HuH-7 (cell line): ENCODE data around the gene COX4I1.

ENCODE experiments used
- DNase-seq: peaks from one replicate; pipeline ENCODE4 v3.0.0; 2011; ENCODE audit warnings: low spot score

Gene COX4I1

DNA sequence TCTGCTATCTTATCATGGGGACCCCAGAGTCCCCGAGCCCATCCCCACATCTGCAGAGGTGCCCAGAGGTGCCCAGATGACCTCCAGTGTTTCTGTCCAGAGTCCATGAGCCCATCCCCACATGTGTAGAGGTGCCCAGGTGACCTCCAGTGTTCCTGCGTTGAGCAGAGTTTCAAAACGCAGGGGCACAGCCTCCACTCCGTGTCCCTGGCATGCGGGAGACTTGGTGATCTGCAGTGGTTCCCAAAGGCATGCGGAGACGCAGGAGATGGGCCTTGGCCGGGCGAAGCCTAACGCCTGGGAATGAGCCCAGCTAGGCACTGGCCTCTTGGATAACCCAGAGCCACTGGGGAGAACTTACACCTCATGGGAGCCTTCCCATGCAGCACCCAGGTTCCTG is 41.3 kb downstream of the COX4I1 start:
- no peak for DNase-seq

DNA sequence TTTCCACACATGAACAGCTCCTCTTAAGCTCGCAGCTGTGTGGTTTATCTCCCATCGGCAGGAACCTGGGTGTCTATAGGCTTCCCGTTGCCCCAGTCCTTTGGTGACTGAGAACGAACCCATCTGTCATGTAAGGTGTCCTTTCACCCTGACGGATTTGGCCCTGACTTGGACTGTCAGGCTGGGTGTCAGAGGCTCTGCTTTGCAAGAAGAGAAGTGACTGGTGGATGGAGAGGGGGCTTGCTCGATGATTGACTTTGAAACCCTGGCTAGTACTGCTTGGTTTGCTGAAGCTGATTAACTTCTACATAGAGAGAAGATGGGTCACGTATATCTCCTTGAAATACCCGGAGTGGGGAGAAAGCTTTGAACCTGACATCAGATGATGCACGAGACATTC is 42.9 kb downstream of the COX4I1 start:
- no peak for DNase-seq

GRCh38 chr16:85842848-85843247 is 43.4 kb downstream of the COX4I1 start:
- no peak for DNase-seq

- no peak for DNase-seq
Observed at GRCh38 chr16:85843471-85844168, 44.1 kb downstream of the COX4I1 start.

DNA sequence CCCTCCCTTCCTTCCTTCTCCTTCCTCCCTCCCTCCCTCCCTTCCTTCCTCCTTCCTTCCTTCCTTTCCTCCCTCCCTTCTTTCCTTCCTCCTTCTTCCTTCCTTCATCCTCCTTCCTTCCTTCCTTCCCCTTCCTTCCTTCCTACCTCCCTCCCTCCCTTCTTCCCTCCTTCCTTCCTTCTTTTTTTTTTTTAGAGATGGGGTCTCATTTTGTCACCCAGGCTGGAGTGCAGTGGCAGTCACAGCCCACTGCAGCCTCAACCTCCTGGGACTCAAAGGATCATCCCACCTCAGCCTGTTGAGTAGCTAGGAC is 44.6 kb downstream of the COX4I1 start:
- no peak for DNase-seq

GRCh38 chr16:85844786-85845185 is 45.3 kb downstream of the COX4I1 start:
- no peak for DNase-seq

- no peak for DNase-seq
Observed at GRCh38 chr16:85845266-85845665, 45.8 kb downstream of the COX4I1 start.

DNA sequence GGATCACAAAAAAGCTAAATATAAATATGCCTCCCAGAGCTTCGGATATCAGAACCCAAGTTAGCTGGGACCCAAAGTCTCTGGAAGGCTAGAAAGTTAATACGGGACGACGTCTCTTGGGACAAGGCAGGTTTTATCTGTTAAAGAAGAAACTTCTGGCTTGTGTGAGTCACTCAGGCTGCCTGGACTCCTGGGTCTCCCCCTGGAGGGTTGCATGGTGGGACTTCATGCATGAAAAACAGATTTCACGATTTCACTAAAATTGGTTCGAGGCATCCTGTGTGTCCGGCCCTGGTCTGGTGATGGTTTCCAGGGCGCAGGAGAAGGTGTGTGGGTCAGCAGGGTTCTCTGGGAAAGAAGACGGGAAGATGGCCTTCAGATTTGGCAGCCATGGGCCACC is 47.0 kb downstream of the COX4I1 start:
- no peak for DNase-seq

GRCh38 chr16:85847036-85847435 is 47.5 kb downstream of the COX4I1 start:
- no peak for DNase-seq

GRCh38 chr16:85847681-85848601 is 48.4 kb downstream of the COX4I1 start:
- peak; percentile 78 for DNase-seq

GRCh38 chr16:85848986-85849385 is 49.5 kb downstream of the COX4I1 start:
- no peak for DNase-seq

GRCh38 chr16:85849388-85849787 is 49.9 kb downstream of the COX4I1 start:
- DNase-seq, result no peak

DNA sequence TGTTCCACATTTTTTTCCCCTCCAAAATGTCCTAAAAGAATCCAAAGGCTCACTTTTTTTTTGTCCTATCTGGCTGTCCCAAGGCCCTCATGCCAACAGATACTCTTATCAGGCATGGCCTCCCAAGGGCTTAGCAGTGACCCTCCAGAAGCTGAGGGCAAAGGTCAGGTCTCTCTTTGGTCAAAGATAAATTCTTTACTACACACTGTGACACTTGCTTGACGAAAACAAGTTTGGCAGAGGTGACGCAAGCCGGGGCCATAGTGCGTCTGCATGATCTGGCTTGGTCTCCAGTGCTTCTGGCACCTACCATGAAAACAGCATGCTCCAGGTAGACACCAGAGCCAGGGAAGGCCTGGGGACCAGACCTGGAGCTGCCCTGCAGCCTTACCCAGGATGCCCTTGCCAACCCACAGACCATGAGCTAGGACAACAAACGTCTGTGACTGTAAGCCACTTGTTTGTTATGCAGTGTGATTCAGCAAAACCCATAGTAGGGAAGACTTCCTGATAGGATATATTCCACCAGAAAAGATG is 50.9 kb downstream of the COX4I1 start:
- no peak for DNase-seq

- no peak for DNase-seq
Observed at GRCh38 chr16:85851034-85851785, 51.7 kb downstream of the COX4I1 start.

DNA sequence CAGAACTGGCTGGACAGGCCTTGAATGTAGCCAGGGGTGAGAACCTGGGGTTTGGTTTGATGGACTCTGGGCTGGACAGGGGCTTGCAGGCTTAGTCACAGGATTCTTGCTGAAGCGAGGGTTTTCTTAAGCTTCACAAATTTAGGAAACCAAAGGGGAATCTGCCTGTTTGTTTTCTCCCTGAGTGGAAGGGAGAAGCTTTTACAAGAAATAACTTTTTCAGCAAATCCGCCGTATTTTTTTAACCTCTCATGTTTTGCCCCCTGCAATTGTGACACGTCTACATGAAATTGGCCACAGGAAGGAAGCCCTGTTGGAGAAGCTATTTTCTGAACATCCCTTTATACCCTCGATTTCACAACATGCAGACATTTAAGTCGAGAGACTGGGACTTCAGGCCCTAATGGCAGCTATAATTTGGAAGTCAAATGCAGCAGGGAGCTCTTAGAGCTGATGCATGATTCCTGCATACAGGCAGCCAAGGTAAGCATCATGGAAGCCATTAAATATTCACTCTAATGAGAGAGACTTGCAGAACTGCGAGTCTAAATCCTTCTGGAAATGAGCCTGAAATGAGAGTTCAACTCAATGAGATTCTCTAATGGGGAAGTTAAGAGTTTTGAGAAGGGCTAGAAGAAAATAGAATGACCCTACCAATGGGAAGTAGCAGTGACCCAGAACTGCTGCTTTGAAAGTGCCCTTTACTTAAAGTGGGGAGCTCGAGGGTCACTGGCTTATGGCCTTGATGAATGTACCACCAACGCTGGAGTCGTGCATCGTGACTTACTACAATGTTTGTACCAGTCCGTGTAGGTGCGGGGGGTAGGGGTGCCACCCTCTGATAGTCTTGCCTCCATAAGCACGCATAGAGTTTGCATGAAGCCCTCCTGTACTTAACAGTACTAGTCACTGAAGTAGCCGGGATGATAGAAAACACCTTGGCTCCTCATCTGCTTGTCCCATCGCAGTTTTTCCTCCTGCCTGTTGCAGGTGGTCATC is 54.4 kb downstream of the COX4I1 start:
- DNase-seq, result no peak

- DNase-seq, result no peak
Observed at GRCh38 chr16:85854935-85855334, 55.4 kb downstream of the COX4I1 start.

GRCh38 chr16:85856079-85856478 is 56.6 kb downstream of the COX4I1 start:
- no peak for DNase-seq

DNA sequence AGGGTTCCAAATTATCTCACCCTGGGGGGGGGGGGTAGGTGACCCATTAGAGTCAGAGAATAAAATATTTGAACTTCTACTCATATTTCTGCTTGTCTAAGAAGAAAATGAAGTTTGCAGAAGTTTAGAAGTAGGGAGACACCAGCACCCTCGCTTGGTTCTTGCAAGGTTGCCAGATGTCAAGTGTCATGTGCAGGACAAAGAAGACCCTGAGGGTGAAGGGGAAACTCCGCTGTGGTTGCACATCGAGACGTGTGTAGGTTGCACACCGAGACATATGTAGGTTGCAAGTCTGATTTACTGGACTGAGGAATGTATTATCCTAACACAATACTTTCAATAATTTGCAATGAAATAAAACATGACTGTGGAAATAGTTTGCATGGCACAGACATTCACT is 57.1 kb downstream of the COX4I1 start:
- no peak for DNase-seq
